PFSK-1 (cell line): ENCODE results near the gene CDHR5.

Source experiments
- POLR2AphosphoS5 ChIP-seq: IDR thresholded peaks from 2 replicates; pipeline ENCODE4 v1.6.1; 2012; ENCODE audit warnings: low read depth, mild to moderate bottlenecking, control low read depth, low read length, moderate library complexity
- REST ChIP-seq, 2 experiments: IDR thresholded peaks; 2 replicates each; pipeline versions ENCODE4 v1.6.1 to v1.8.0; 2011 to 2012; ENCODE audit warnings: low read depth in 2 of 2, low read length in 2 of 2, control low read depth in 1 of 2, inconsistent platforms in 1 of 2, mild to moderate bottlenecking in 1 of 2, moderate library complexity in 1 of 2; ENCODE audit not compliant: insufficient read depth in 1 of 2
- SIN3A ChIP-seq: IDR thresholded peaks from 2 replicates; pipeline ENCODE4 v1.6.1; 2012; ENCODE audit warnings: mild to moderate bottlenecking, low read length, moderate library complexity, borderline replicate concordance; ENCODE audit not compliant: insufficient read depth
- TAF1 ChIP-seq: IDR thresholded peaks from 2 replicates; pipeline ENCODE4 v1.6.1; 2012; ENCODE audit warnings: low read length, control low read depth, borderline replicate concordance; ENCODE audit not compliant: insufficient read depth

- TF ChIP-seq POLR2AphosphoS5 (peak; percentile 38; the same call in 1 of the 2 replicates), REST (IDR thresholded peaks at IDR 0.05; ENCODE audit: insufficient read depth in 1 of 2, low read depth in 2 of 2, low read length in 2 of 2) (no peak), TAF1 (no peak), SIN3A (no peak)
These were observed 11.3 kb downstream of the CDHR5 start for GRCh38 chr11:613369-613968.
